ENCODE measurements around the gene PDE1C.

DNA sequence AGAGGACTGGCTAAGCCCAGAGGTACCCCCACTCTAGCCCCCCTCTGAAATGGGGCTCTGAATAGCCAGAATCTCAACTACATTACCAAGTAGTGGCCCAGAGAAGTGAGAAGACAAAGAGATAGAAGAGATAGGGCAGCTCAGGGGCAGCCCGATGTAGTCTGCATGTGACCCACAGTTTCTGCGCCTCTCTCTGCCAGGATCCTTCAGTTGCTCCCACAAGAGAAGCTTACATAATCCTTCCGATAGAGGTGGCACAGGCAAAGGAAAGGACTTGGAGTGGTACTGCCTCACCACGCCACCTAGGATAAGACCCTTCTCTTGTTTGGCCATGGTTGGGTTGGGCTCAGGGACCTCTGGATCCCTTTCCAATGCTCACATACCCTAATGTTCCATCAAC lies 5.4 kb upstream of the PDE1C start:
- TF ChIP-seq, protein P1, sequence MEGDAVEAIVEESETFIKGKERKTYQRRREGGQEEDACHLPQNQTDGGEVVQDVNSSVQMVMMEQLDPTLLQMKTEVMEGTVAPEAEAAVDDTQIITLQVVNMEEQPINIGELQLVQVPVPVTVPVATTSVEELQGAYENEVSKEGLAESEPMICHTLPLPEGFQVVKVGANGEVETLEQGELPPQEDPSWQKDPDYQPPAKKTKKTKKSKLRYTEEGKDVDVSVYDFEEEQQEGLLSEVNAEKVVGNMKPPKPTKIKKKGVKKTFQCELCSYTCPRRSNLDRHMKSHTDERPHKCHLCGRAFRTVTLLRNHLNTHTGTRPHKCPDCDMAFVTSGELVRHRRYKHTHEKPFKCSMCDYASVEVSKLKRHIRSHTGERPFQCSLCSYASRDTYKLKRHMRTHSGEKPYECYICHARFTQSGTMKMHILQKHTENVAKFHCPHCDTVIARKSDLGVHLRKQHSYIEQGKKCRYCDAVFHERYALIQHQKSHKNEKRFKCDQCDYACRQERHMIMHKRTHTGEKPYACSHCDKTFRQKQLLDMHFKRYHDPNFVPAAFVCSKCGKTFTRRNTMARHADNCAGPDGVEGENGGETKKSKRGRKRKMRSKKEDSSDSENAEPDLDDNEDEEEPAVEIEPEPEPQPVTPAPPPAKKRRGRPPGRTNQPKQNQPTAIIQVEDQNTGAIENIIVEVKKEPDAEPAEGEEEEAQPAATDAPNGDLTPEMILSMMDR (IDR thresholded peaks at IDR 0.05): no peak
- TF ChIP-seq ZFX (IDR thresholded peaks at IDR 0.05; ENCODE audit: borderline replicate concordance): no peak
